ENCODE results near the gene DAB1. TPM values are rescaled to one million over a fixed set of nuclear protein-coding genes. Genes with fewer than 3 reads are reported as not detected.

DAB1 gene
- total RNA-seq, 4 donors from 2014 or later, result 0.48 to 1.2 TPM; not detected in 2

- peaks cover 0 to 24% (median 11%) of the 10 kb centered on the region in 4 donors for H3K4me1 ChIP-seq
- TF ChIP-seq POLR2AphosphoS5 (IDR thresholded peaks at IDR 0.05) (no peak), POLR2A (IDR thresholded peaks at IDR 0.05) (no peak), EP300 (IDR thresholded peaks at IDR 0.05; ENCODE audit: low read depth) (no peak)
- TF ChIP-seq, protein P1, sequence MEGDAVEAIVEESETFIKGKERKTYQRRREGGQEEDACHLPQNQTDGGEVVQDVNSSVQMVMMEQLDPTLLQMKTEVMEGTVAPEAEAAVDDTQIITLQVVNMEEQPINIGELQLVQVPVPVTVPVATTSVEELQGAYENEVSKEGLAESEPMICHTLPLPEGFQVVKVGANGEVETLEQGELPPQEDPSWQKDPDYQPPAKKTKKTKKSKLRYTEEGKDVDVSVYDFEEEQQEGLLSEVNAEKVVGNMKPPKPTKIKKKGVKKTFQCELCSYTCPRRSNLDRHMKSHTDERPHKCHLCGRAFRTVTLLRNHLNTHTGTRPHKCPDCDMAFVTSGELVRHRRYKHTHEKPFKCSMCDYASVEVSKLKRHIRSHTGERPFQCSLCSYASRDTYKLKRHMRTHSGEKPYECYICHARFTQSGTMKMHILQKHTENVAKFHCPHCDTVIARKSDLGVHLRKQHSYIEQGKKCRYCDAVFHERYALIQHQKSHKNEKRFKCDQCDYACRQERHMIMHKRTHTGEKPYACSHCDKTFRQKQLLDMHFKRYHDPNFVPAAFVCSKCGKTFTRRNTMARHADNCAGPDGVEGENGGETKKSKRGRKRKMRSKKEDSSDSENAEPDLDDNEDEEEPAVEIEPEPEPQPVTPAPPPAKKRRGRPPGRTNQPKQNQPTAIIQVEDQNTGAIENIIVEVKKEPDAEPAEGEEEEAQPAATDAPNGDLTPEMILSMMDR (IDR thresholded peaks at IDR 0.05), result no peak
- WGBS, 2 donors (ENCODE audit: low coverage in 1 of 2), result 37 to 43% methylated on average over 3 to 9 of the region's 9 CpGs
- DNase-seq, result no peak
- H3K9me3 ChIP-seq, result no peaks in the 10 kb centered on the region
- in situ Hi-C loops (cut with MboI; ENCODE audit: low pct_ligation_motif_present in 1 of 4, low pct_unique_long_range_greater_than_20kb in 1 of 4, low sequenced_read_pairs in 3 of 4), result no loop called here
- H3K27me3 ChIP-seq, result peaks cover 81% of the 10 kb centered on the region
- no peak overlapping the region for H3K4me3 ChIP-seq
- H3K27ac ChIP-seq, result no peak overlapping the region
- intact Hi-C loops (cut with DNase I; ENCODE audit: low total_unique reads), result no loop called here
- no peaks in the 10 kb centered on the region for H3K36me3 ChIP-seq
Observed at GRCh38 chr1:57420981-57421785, 2.7 kb downstream of the DAB1 start.

GRCh38 chr1:57418971-57419370 is 4.9 kb downstream of the DAB1 start:
- Histone ChIP-seq H3K4me1 (peaks cover 0 to 18% (median 9%) of the 10 kb centered on the region in 4 donors), H3K4me3 (no peak overlapping the region), H3K36me3 (no peaks in the 10 kb centered on the region), H3K27ac (no peak overlapping the region), H3K9me3 (no peaks in the 10 kb centered on the region), H3K27me3 (peaks cover 59% of the 10 kb centered on the region)
- no peak for DNase-seq
- 58 to 73% methylated on average over 4 of the region's 4 CpGs for WGBS, 2 donors (ENCODE audit: low coverage in 1 of 2)
- TF ChIP-seq POLR2A (IDR thresholded peaks at IDR 0.05), result no peak
- TF ChIP-seq, protein P1 (IDR thresholded peaks at IDR 0.05), result no peak
- no peak for TF ChIP-seq EP300 (IDR thresholded peaks at IDR 0.05; ENCODE audit: low read depth)
- TF ChIP-seq POLR2AphosphoS5 (IDR thresholded peaks at IDR 0.05), result no peak
- in situ Hi-C loops (cut with MboI; ENCODE audit: low pct_ligation_motif_present in 1 of 4, low pct_unique_long_range_greater_than_20kb in 1 of 4, low sequenced_read_pairs in 3 of 4), result no loop called here
- intact Hi-C loops (cut with DNase I; ENCODE audit: low total_unique reads), result no loop called here

GRCh38 chr1:57411262-57411661 is 12.6 kb downstream of the DAB1 start:
- Histone ChIP-seq H3K27ac (no peak overlapping the region), H3K4me3 (no peak overlapping the region), H3K36me3 (no peaks in the 10 kb centered on the region), H3K4me1 (no peaks in the 10 kb centered on the region), H3K9me3 (no peaks in the 10 kb centered on the region), H3K27me3 (no peaks in the 10 kb centered on the region)
- 81 to 85% methylated on average over 3 of the region's 3 CpGs for WGBS, 2 donors (ENCODE audit: low coverage in 1 of 2)
- in situ Hi-C loops (cut with MboI; ENCODE audit: low pct_ligation_motif_present in 1 of 4, low pct_unique_long_range_greater_than_20kb in 1 of 4, low sequenced_read_pairs in 3 of 4), result no loop called here
- TF ChIP-seq POLR2A (IDR thresholded peaks at IDR 0.05), result no peak
- no peak for TF ChIP-seq EP300 (IDR thresholded peaks at IDR 0.05; ENCODE audit: low read depth)
- TF ChIP-seq, protein P1 (IDR thresholded peaks at IDR 0.05), result no peak
- no peak for TF ChIP-seq POLR2AphosphoS5 (IDR thresholded peaks at IDR 0.05)
- no peak for DNase-seq
- intact Hi-C loops (cut with DNase I; ENCODE audit: low total_unique reads), result no loop called here

DNA sequence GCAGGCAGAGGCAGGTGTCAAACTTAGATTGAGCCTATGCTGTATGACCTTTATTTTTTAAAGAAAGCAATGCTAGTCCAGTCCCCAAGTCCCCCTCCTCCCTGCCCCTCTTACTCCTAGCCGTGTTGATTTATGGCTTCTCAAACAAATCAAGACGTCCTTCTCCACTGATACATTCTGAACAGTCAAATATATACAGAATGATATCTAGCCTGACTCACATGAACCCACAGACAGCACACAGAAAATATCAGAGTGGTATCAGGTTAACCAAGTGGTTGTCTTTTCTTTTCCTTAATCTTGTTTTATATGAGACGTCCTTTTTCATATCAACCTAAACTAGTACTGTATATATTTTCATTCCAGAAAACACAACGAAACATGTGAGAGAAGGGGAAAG is 13.4 kb downstream of the DAB1 start:
- no peak for DNase-seq
- Histone ChIP-seq H3K27me3 (no peaks in the 10 kb centered on the region), H3K36me3 (no peaks in the 10 kb centered on the region), H3K9me3 (no peaks in the 10 kb centered on the region), H3K4me3 (no peak overlapping the region), H3K27ac (no peak overlapping the region), H3K4me1 (no peaks in the 10 kb centered on the region)
- TF ChIP-seq EP300 (IDR thresholded peaks at IDR 0.05; ENCODE audit: low read depth), result no peak
- 41 to 59% methylated on average over 4 of the region's 4 CpGs for WGBS, 2 donors (ENCODE audit: low coverage in 1 of 2)
- in situ Hi-C loops (cut with MboI; ENCODE audit: low pct_ligation_motif_present in 1 of 4, low pct_unique_long_range_greater_than_20kb in 1 of 4, low sequenced_read_pairs in 3 of 4), result no loop called here
- intact Hi-C loops (cut with DNase I; ENCODE audit: low total_unique reads), result no loop called here

All from transverse colon (tissue), 4 donors.